GM23338 (cell line): ENCODE results near the gene CMIP.

ENCODE experiments used
- CREB1 ChIP-seq: fragments of 250-450 bp; sonication (Bioruptor Pico); IDR thresholded peaks from 2 replicates; pipeline ENCODE4 v1.5.0; 2020; ENCODE audit warnings: low read depth, mild to moderate bottlenecking, moderate library complexity
- CTCF ChIP-seq, 2 experiments: fragments of 200-600 bp in 1 of 2; sonication (generic) in 1 of 2; conservative IDR thresholded peaks; 2 replicates each; pipeline versions ENCODE4 v1.5.1 to v1.6.1; 2016 to 2017; ENCODE audit warnings: antibody characterized with exemption in 2 of 2, low read depth in 2 of 2, mild to moderate bottlenecking in 2 of 2, moderate library complexity in 1 of 2
- EZH2 ChIP-seq: fragments of 200-600 bp; sonication (generic); IDR thresholded peaks from one replicate; pipeline ENCODE4 v1.8.0; 2017; ENCODE audit warnings: antibody characterized with exemption, mild to moderate bottlenecking, low read depth; ENCODE audit not compliant: unreplicated experiment
- EZH2phosphoT487 ChIP-seq: fragments of 200-600 bp; sonication (generic); IDR thresholded peaks from one replicate; pipeline ENCODE4 v1.8.1; 2018; ENCODE audit warnings: antibody characterized with exemption; ENCODE audit not compliant: unreplicated experiment
- POLR2AphosphoS5 ChIP-seq: IDR thresholded peaks from 2 replicates; pipeline ENCODE4 v1.6.1; 2016; ENCODE audit warnings: antibody characterized with exemption, low read depth
- REST ChIP-seq: IDR thresholded peaks from one replicate; pipeline ENCODE4 v1.6.1; 2018; ENCODE audit warnings: antibody characterized with exemption; ENCODE audit not compliant: unreplicated experiment
- ZNF114 ChIP-seq: fragments of 250-450 bp; sonication (Bioruptor Pico); IDR thresholded peaks from 2 replicates; pipeline ENCODE4 v1.5.0; 2020; ENCODE audit warnings: mild to moderate bottlenecking, moderate library complexity

- TF ChIP-seq CTCF (conservative IDR thresholded peaks at IDR 0.05; ENCODE audit: low read depth in 2 of 2) (no peak), REST (no peak), EZH2phosphoT487 (no peak), EZH2 (no peak), POLR2AphosphoS5 (no peak), ZNF114 (CRISPR knock-in tag) (no peak), CREB1 (CRISPR knock-in tag) (no peak)
Measured at GRCh38 chr16:81403208-81403600, 41.4 kb upstream of the CMIP start.
